ENCODE measurements around the gene GLB1L3.

DNA sequence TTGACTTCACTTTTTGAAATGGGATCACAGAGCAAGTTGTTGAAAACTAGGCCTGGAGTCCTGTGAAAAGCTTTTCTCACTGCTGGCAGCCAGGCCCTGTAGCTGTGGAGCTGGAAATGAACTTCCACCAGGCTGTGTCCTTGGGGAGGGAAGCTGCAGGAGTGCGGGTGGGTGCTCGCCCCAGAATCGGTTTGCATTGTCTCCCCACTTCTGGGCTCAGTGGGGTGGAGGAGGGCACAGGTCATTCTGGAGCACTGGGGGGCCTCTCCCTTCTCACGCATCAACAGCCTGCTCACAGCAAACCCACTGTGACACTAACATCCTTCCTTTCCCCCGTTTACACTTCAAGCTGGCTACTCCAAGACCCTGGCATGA is 70.8 kb downstream of the GLB1L3 start:
- TF ChIP-seq, protein P1, sequence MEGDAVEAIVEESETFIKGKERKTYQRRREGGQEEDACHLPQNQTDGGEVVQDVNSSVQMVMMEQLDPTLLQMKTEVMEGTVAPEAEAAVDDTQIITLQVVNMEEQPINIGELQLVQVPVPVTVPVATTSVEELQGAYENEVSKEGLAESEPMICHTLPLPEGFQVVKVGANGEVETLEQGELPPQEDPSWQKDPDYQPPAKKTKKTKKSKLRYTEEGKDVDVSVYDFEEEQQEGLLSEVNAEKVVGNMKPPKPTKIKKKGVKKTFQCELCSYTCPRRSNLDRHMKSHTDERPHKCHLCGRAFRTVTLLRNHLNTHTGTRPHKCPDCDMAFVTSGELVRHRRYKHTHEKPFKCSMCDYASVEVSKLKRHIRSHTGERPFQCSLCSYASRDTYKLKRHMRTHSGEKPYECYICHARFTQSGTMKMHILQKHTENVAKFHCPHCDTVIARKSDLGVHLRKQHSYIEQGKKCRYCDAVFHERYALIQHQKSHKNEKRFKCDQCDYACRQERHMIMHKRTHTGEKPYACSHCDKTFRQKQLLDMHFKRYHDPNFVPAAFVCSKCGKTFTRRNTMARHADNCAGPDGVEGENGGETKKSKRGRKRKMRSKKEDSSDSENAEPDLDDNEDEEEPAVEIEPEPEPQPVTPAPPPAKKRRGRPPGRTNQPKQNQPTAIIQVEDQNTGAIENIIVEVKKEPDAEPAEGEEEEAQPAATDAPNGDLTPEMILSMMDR (IDR thresholded peaks at IDR 0.05) = no peak
- no peak for TF ChIP-seq EZH2 (IDR thresholded peaks at IDR 0.05)

Measured in neural progenitor cell (in vitro differentiated cells).